ENCODE measurements around the gene NAIP.
"Not testable (repeated sequence)": the region's sequence is repeated elsewhere in the genome, so short reads cannot be mapped to it uniquely, and the experiment has no call there.

DNA sequence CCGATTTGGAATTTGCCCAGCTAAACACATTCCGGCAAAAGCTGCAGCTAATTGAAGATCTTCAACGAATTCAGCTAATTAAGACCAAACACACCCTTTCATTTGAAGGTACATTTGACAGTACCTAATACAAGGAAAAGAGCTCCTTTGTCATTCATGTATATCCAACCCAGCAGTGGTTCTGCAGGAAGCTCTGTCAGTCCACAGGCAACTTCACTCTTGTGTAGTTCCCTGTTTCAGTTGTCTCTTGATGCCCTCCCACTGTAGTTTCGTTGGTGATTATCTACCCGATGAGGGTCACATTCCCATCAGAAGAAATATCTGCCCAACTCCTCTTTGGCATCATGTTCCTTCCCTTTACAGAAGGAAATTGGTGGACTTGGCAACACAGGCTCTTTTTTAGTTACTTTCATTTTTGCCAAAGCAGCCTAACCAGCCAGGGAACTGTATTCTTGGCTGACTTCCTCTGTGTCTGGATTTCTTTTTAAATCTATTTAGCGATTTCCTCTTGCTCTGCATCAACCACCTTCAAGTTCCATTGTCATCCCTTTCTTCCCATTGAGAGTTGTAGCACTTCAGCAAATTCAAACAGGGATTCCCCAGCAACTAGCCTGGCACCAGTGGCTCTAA, 6.6 kb downstream of the NAIP start:
- TF ChIP-seq ZNF768 (tag by site-specific recombination; IDR thresholded peaks at IDR 0.05); ZNF24 (tag by site-specific recombination; IDR thresholded peaks at IDR 0.05); GLI4 (tag by site-specific recombination; IDR thresholded peaks at IDR 0.05); TRIM28 (IDR thresholded peaks at IDR 0.05; ENCODE audit: borderline replicate concordance, low read length); ZNF530 (tag by site-specific recombination; IDR thresholded peaks at IDR 0.05; ENCODE audit: low read depth); ZNF280D (tag by site-specific recombination; IDR thresholded peaks at IDR 0.05); BCL11A (tag by site-specific recombination; IDR thresholded peaks at IDR 0.05; ENCODE audit: low read depth); ZNF561 (tag by site-specific recombination; IDR thresholded peaks at IDR 0.05; ENCODE audit: borderline replicate concordance); CTCF (tag by site-specific recombination; IDR thresholded peaks at IDR 0.05); ZNF274 (IDR thresholded peaks at IDR 0.05; ENCODE audit: low read length); ZNF274 (tag by site-specific recombination; IDR thresholded peaks at IDR 0.05; ENCODE audit: borderline replicate concordance); MZF1 (tag by site-specific recombination; IDR thresholded peaks at IDR 0.05; ENCODE audit: borderline replicate concordance): not testable (repeated sequence)
- TF ChIP-seq, protein P1, sequence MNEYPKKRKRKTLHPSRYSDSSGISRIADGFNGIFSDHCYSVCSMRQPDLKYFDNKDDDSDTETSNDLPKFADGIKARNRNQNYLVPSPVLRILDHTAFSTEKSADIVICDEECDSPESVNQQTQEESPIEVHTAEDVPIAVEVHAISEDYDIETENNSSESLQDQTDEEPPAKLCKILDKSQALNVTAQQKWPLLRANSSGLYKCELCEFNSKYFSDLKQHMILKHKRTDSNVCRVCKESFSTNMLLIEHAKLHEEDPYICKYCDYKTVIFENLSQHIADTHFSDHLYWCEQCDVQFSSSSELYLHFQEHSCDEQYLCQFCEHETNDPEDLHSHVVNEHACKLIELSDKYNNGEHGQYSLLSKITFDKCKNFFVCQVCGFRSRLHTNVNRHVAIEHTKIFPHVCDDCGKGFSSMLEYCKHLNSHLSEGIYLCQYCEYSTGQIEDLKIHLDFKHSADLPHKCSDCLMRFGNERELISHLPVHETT (tag by site-specific recombination; IDR thresholded peaks at IDR 0.05): not testable (repeated sequence)

Measured in HEK293 (cell line).